Measurements from ENCODE around the gene GAS2L1. TPM values are rescaled to one million over a fixed set of nuclear protein-coding genes. Genes with fewer than 3 reads are reported as not detected.

GAS2L1 gene
- total and polyA plus RNA-seq, 2 of the 4 experiments (the other 2 are of a cell fraction), result 1.4 to 15.6 TPM

GRCh38 chr22:29353860-29354259 is 47.4 kb downstream of the GAS2L1 start:
- H2BK20ac ChIP-seq (ENCODE audit: low read depth, low read length), result no peak overlapping the region
- H3K79me1 ChIP-seq (ENCODE audit: low read depth in 1 of 2, low read length in 2 of 2), result no peaks in the 10 kb centered on the region
- no peaks in the 10 kb centered on the region for H3K9me3 ChIP-seq (ENCODE audit: control insufficient read depth, insufficient read depth, low read length)
- no peak overlapping the region for H2AK5ac ChIP-seq (ENCODE audit: low read depth, low read length)
- H3K4me3 ChIP-seq (ENCODE audit: insufficient read depth, low read depth, low read length), result no peak overlapping the region
- H3K27me3 ChIP-seq (ENCODE audit: control insufficient read depth, insufficient read depth, low read length), result no peaks in the 10 kb centered on the region
- H3K56ac ChIP-seq (ENCODE audit: extremely low read depth, insufficient read depth, low read length), result no peak overlapping the region
- no peak for DNase-seq
- ATAC-seq (ENCODE audit: low read depth), result no peak
- H2AFZ ChIP-seq (replicated peaks; ENCODE audit: low read length, poor library complexity), result no peak overlapping the region
- H3K14ac ChIP-seq (replicated peaks; ENCODE audit: low read depth, low read length), result no peak overlapping the region
- ChIA-PET CTCF (no interaction called here), POLR2A (ENCODE audit: unreplicated experiment) (no interaction called here)
- H3K27ac ChIP-seq (ENCODE audit: insufficient read depth, low read length), result no peak overlapping the region
- no peak overlapping the region for H3K23ac ChIP-seq (ENCODE audit: low read depth, low read length)
- no TSS peak for BruUV-seq (replicated peaks)
- in situ Hi-C loops (cut with MboI; ENCODE audit: low sequenced_read_pairs) (no loop called here), dilution Hi-C loops (cut with HindIII; ENCODE audit: low sequenced_read_pairs, unreplicated experiment) (no loop called here), intact Hi-C loops (cut with micrococcal nuclease) (no loop called here)
- no peak overlapping the region for H4K5ac ChIP-seq (ENCODE audit: low read depth, low read length)
- H2BK120ac ChIP-seq (ENCODE audit: low read depth, low read length), result no peak overlapping the region
- no peak overlapping the region for H3K18ac ChIP-seq (ENCODE audit: low read depth, low read length)
- H3K36me3 ChIP-seq (ENCODE audit: control insufficient read depth, insufficient read depth, low read length), result peaks cover 75% of the 10 kb centered on the region
- WGBS, 2 experiments (ENCODE audit: extremely low coverage in 2 of 2, insufficient read length in 1 of 2), result 98% methylated on average over 7 of the region's 8 CpGs; no CpG with 5 or more reads in 1 of the 2 experiments
- peaks cover 3% of the 10 kb centered on the region; the same call in 1 of the 2 replicates for H3K9me1 ChIP-seq (ENCODE audit: insufficient read depth, low read length)
- no peak overlapping the region for H3K4me2 ChIP-seq (ENCODE audit: low read depth, low read length)
- TF ChIP-seq MAFK (IDR thresholded peaks at IDR 0.05; ENCODE audit: low read depth, low read length) (no peak), SMC3 (IDR thresholded peaks at IDR 0.05; ENCODE audit: low read depth, low read length) (no peak), POLR2A (IDR thresholded peaks at IDR 0.05; ENCODE audit: low read depth, low read length) (no peak), MAZ (IDR thresholded peaks at IDR 0.05; ENCODE audit: borderline replicate concordance, low read depth, low read length) (no peak), NFE2L2 (IDR thresholded peaks at IDR 0.05; ENCODE audit: low read depth, low read length) (no peak), RFX5 (IDR thresholded peaks at IDR 0.05; ENCODE audit: low read depth, low read length) (no peak), USF2 (IDR thresholded peaks at IDR 0.05; ENCODE audit: low read depth, low read length) (no peak), MXI1 (IDR thresholded peaks at IDR 0.05; ENCODE audit: borderline replicate concordance, low read depth, low read length) (no peak), CTCF (conservative IDR thresholded peaks at IDR 0.05; ENCODE audit: low read depth, low read length) (no peak), ELK1 (IDR thresholded peaks at IDR 0.05; ENCODE audit: borderline replicate concordance, low read depth, low read length) (no peak), CEBPB (IDR thresholded peaks at IDR 0.05; ENCODE audit: low read depth, low read length) (no peak), RCOR1 (IDR thresholded peaks at IDR 0.05; ENCODE audit: insufficient replicate concordance, low read length) (no peak), BHLHE40 (IDR thresholded peaks at IDR 0.05; ENCODE audit: low read depth, low read length) (no peak), FOS (IDR thresholded peaks at IDR 0.05; ENCODE audit: low read depth, low read length) (no peak), RAD21 (IDR thresholded peaks at IDR 0.05; ENCODE audit: low read length) (no peak)
- no peaks in the 10 kb centered on the region for H3K4me1 ChIP-seq (ENCODE audit: control insufficient read depth, insufficient read depth, low read length)
- no peak overlapping the region for H3K9ac ChIP-seq (ENCODE audit: low read depth, low read length)
- no peak overlapping the region for H2AK9ac ChIP-seq (replicated peaks; ENCODE audit: low read depth, low read length, poor library complexity)
- H4K8ac ChIP-seq (ENCODE audit: low read depth in 2 of 2, low read length in 2 of 2), result no peak overlapping the region
- no peak overlapping the region for H2BK15ac ChIP-seq (ENCODE audit: low read depth, low read length)
- no peaks in the 10 kb centered on the region for H4K20me1 ChIP-seq (ENCODE audit: insufficient read depth, low read length)
- no peak overlapping the region for H4K91ac ChIP-seq (ENCODE audit: insufficient read depth, low read depth, low read length)
- no peak overlapping the region for H2BK5ac ChIP-seq (ENCODE audit: low read depth, low read length, poor library complexity, severe bottlenecking)
- no peak overlapping the region for H3K4ac ChIP-seq (ENCODE audit: low read depth, low read length)

Measured in IMR-90 (cell line).